Esophagus squamous epithelium (tissue), 4 donors: ENCODE data around the gene BAHCC1.
A peak's percentile ranks its signal among the peaks of the same experiment; 100 is the strongest.

ENCODE experiments used
- CTCF ChIP-seq, 6 experiments: fragments of 450-650 bp in 4 of 6; fragments of 200-600 bp in 2 of 6; sonication (generic) in 2 of 6; IDR thresholded peaks; one replicate each; pipeline ENCODE4 v1.5.1; 2016 to 2019; ENCODE audit warnings: antibody characterized with exemption in 6 of 6, mild to moderate bottlenecking in 4 of 6, moderate library complexity in 4 of 6
- POLR2A ChIP-seq, 4 donors: fragments of 450-650 bp; IDR thresholded peaks; one replicate each; pipeline ENCODE4 v1.6.1; 2017; ENCODE audit warnings: antibody characterized with exemption in 4 of 4, mild to moderate bottlenecking in 4 of 4, moderate library complexity in 3 of 4

DNA sequence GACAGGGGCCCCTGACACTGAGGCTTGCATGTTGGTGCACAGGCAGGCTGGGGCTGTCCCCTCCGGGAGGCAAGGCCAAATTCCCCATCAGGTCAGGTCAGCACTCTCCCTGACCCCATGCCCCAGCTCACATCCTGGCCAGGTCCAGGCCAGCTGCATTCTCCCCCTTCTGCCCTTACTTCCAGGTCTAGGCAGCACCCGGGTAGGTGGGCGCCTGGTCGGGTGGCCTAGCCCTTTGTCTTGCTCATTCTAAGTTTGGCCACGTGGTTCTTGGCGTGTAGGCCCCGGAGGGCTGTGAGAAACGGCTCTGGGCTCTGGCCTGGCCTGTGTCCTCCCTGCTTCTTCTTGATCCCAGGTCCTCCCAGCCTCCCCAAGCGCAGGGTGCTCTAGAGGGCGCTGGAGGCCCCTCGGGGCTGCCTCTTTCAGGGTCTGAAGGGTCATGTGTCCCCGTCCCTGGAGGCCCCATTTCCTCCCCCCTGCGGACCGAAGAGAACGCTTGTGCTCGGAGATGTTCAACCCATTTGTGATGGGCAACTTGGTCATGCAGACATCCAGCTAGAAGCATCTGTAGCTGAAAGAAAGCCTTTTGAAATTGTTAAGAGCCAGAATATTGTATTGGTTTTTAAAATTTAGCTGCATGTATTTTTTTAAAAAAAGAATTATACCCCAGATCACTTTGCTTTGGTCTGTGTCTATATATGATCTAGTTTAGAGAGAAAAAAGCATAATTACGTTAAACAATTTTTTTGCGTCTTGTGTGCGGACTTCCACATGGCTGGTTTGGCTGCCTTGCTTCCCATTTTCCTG lies 6.7 kb downstream of the BAHCC1 start:
- TF ChIP-seq CTCF (IDR thresholded peaks at IDR 0.05): peak in 3 of 6 experiments; percentile 9 to 30 (median 15)
- no peak for TF ChIP-seq POLR2A (IDR thresholded peaks at IDR 0.05)
